ENCODE measurements around the gene B3GNT7. TPM values are rescaled to one million over a fixed set of nuclear protein-coding genes. Genes with fewer than 3 reads are reported as not detected.

Gene B3GNT7
- total and polyA plus RNA-seq, 2 of the 8 experiments (the other 6 are each of a cell fraction or from before 2014, with no cell fraction given) = 26.4 to 73.1 TPM

- no peak for TF ChIP-seq EP300 (IDR thresholded peaks at IDR 0.05; ENCODE audit: borderline replicate concordance in 1 of 2, low read depth in 2 of 2, low read length in 2 of 2)
- peak; percentile 20 to 47 (median 40) for TF ChIP-seq CTCF (IDR thresholded peaks at IDR 0.05; ENCODE audit: control extremely low read depth in 1 of 3, insufficient read depth in 1 of 3, low read depth in 1 of 3, low read length in 3 of 3)
- no peak for TF ChIP-seq PHF8 (conservative IDR thresholded peaks at IDR 0.05; ENCODE audit: low read depth, low read length)
- no peak for TF ChIP-seq HDAC2 (IDR thresholded peaks at IDR 0.05; ENCODE audit: borderline replicate concordance in 1 of 2, low read depth in 2 of 2, low read length in 2 of 2)
Observed at GRCh38 chr2:231360401-231360800, 35.1 kb upstream of the B3GNT7 start (continued).
